GM18507 (cell line): ENCODE results near the gene TLCD3A.
"Not testable (repeated sequence)": the region's sequence is repeated elsewhere in the genome, so short reads cannot be mapped to it uniquely, and the experiment has no call there.

ENCODE experiments used
- DNase-seq: peaks from one replicate; pipeline ENCODE4 v3.0.0; 2011; ENCODE audit warnings: low read depth; ENCODE audit not compliant: insufficient read length; ENCODE audit errors: extremely low spot score
- FAIRE-seq: peaks from 2 replicates; lab custom pipeline; 2011; peaks lifted over from hg19 to GRCh38; lab: Jason Lieb, UNC

TLCD3A gene

DNA sequence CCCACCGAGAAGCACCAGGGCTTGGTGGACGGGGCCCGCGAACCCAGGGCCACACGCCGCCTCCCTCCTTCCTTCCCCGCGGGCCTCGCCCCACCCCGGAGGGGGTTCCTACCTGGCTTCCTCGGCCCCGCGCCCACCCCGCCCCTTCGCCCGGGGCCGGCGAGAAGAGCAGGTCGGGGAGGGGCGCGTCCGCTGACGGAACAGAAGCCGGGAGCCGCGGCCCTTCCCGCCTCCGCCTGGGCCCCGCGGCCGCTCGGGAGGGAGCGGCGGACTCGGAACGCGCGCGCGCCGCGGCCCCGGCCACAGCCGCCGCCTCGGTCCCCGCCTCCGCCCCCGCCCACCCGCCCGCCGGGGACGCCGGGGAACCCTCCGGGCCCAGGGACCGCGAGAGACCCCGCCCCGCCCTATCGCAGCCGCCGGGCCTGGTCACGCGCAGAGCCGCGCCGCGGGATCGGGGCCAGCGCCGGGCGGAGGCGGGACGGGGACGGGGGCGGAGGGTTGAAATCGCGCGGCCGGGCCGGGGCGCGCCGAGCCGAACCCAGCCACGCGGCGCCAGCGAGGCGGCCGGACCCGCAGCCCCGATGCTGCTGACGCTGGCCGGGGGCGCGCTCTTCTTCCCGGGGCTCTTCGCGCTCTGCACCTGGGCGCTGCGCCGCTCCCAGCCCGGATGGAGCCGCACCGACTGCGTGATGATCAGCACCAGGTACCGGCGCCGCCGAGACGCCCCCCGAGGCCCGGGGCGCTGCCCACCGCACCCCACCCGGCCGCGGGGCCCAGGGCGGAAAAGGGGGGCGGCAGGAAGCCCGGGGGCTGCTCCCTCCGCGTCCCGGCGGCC is at the start of gene TLCD3A:
TLCD3A (plus strand) TSS at position 530 of the 835 bp plus-strand sequence; CDS start at position 582, 52 bp downstream.
- FAIRE-seq = peak; percentile 21
- DNase-seq = peak; percentile 63

DNA sequence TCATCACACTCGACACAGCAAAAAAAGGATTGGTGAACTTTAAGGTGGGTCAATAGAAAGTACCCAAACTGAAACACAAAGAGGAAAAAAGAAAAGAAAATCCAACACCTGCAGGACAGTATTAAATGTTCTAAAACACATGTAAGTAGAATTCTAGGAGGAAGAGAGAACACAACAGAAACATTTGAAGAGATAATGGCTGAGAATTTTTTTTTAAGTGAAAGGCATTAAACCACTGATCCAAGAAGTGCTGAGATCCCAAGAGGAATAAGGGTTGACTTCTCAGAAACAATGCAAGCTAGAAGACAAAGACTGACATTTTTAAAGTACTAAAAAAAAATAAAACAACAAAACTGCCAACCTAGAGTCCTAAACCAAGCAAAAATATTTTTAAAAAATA is 49.4 kb upstream of the TLCD3A start:
- FAIRE-seq = no peak

DNA sequence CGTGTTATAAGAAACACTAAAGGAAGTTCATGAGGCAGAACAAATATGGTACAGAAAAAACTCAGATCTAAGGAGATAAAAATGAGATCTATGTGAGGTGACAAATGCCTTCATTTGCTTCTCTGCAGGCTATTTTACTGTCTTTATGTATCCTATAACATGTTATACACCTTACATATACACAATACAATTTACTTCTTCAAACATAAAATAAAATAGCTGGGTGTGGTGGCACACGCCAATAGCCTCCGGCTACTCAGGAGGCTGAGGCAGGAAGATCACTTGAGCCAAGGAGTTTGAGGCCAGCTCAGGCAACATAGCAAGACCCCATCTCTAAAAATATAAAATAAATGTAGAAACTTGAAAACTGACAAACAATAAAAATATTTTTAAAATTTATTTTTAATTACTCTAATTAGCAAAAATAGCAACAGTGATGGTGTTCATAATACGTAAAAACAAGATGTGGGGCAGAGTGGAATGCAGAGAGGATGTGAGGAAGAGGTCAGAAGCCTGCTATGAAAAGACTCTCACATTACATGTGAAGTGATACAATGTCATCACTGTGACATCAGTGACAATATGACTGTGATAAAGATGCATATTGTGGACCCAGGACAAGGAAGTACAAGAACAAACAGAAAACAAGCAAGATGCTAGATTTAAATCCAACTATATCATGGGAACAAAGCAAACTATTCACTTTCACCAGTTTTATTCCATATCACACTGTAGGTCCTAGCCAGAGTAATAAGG is 48.7 kb upstream of the TLCD3A start:
- FAIRE-seq (no peak), DNase-seq (no peak)

More for the DNA sequence above, 49.4 kb upstream of the TLCD3A start:
- DNase-seq = no peak

DNA sequence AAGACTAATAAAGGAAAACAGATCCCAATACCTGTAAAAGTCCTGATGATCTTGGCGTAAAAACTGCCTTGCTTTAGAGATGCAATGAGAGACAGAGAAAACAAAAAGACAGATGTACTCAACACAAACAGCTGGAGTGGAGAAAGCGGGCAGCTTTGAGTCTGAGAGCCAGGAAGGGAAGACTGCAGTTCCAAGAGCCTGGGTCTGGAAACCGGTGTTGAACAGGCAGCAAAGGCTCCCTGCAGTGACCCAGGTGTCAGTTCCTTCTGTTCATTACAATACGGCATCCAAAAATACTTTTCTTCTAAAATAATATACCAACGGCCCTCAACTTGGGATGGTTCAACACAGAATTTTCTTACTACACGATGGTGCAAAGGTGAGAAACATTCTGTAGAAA is 47.4 kb upstream of the TLCD3A start:
- FAIRE-seq = no peak
- no peak for DNase-seq

DNA sequence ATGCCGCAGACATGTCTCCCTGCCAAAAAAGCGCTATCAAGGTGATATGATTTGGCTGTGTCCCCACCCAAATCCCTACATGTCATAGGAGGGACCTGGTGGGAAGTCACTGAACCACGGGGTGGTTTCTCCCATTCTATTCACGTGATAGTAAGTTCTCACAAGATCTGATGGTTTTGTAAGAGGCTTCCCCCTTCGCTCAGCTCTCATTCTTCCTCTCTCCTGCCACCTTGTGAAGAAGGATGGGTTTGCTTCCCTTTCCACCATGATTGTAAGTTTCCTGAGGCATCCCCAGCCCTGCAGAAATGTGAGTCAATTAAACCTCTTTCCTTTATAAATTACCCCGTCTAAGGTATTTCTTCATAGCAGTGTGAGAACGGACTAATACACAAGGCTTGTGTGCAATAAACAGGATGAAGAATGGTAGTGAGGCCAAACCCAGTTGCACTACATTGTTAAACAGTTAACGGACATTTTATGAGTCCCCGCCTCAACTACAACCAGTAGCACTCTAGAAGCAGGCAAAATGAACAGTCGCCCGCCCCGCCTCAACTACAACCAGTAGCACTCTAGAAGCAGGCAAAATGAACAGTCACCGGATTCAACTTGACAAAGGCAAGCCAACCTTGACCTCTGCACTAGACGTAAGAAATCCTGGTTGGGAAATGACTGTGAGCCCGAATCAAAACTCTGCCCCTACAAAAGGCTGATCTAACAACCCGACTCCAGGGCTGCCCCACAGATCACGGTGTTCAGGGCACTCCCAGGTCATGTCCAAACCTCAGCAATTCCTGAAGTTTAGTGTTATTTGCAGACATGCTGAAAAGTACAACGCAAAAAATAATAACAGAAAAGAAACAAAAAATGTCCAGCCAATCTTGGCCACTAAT is 44.1 kb upstream of the TLCD3A start:
- no peak for FAIRE-seq

DNA sequence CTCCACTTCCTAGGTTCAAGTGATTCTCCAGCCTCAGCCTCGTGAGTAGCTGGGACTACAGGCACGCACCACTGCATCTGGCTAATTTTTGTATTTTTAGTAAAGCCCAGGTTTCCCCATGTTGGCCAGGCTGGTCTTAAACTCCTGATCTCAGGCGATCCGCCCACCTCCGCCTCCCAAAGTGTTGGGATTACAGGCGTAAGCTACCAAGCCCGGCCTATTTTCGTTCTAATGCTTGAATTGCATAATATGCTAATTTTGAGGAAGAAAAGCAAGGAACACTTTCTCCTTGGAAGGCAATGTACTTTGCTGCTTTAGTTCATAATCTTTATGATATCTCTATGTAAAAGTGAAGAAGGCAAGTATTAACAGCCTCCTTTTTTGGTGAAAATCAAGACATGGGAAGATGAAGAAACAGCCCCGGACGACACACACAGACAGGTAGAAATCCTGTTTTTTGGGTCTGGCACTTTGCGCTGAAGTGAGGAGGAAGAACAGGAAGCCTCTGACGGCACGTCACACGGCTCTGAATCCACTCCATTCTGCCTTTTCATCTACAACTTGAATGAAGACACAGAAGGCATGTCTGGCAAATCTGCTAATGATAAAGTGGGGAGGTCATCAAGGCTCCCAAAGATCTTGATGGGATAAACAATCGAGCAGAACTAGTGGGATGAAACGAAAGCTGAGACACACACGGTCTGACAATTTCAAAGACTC is 42.7 kb upstream of the TLCD3A start:
- FAIRE-seq (no peak), DNase-seq (no peak)

More for the DNA sequence above, 44.1 kb upstream of the TLCD3A start:
- DNase-seq = no peak

DNA sequence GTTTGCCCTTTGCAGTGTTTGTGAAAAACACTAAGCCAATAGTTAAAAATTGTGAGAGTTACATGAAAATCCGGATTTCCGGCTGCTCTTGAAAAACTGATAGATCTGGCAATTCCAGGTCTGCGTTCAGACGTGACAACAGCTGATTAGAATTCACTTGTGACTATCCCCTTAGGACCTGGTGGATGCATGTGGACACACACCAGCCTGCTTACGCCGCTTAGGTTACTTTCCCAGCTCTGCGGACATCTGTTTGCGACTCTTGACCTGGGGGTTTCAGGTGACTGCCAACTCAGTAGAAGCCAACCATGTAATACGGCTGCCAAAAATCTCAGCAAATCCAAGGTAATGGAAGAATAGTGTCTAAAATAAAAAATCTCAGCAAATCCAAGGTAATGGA is 42.0 kb upstream of the TLCD3A start:
- FAIRE-seq = no peak
- DNase-seq = no peak

DNA sequence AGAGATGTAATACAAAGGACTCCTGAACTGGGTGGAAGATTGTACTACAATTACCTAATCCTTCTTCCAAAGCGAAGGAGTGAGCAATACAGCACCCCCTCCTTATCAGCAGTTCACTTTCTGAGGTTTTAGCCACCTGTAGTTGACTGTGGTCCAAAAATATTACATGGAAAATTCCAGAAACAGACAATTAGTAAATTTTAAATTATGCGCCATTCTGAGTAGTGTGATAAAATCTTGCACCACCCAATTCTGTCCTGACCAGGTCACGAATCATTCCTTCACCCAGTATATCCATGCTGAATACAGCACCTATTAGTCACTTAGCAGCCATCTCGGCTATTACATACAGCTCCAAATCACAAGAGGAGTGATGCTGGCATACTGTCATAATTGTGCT is 41.0 kb upstream of the TLCD3A start:
- DNase-seq (no peak), FAIRE-seq (no peak)

DNA sequence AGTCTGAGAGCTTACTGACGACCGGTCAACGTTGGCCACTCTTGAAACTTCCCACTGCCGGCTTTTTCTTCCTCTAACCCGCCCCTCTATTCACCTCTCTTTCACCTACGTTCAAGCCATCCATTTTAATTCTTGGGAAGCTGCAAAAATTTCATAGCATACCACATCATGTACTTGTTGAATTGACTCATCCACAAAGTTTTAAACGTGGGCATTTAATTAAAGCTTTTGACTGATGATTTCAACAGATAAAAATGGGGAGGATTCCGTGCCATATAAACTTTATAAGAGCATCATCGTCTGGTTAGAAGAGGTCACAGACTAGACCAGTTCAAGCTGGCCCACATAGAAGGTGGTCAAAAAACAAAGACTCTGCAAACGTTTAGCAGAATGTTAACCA is 40.3 kb upstream of the TLCD3A start:
- no peak for DNase-seq
- FAIRE-seq = no peak

DNA sequence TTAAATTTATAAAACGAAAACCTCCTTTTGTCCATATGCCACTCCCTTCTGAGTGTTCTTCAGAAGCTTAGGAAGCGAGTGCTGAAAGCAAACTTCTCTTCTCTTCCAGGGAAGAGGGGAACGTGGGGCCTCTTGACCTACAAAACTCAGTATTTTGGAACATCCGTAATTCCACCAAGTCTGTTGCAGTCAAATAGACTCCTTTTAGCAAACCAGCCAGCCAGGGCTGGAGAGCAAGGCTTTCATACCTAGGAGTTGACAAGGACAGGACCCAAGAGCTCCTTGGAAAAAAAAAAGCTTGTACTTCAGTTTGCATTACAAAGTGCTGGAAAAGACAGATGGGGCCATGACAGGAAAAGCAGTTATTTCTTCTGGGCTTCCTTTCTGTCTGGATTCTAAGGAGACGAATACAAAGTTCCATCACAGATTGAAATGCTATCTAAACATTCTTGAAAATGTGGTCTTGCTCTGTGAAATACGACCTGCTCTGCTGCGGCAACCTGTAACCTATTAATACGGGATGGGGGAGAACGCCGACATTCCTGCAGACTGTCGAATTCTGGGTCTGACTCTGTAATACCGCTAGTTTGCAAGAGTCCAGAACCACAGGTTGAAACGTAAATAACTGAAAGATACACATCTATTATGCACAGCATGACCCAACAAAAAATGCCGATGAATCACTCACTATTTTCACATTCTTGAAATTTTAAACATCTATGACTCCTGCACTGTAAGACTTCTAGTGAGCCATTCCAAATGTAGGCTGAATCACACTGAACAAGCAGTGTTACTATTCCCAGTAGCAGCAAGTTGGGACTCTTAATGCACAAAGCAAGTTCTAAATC is 38.4 kb upstream of the TLCD3A start:
- no peak for FAIRE-seq
- DNase-seq = no peak

DNA sequence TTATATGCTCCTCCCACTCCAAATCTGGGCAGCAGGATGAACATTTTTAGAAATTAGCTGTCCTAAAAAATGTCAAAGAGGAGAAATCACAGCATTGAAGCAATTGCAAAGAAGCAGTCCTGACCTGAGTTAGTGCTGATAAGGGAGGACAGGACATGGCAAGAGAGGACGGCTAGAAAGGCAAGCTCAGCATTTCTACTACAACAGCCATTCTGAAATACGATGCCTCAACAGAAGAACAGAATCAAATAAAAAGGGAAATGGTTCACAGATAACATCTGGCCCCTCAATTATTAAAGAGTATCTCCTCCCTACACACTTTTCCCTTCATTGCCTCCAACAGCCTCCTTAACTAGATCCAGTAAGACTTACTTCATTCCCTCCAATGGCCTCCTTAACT is 36.0 kb upstream of the TLCD3A start:
- FAIRE-seq (no peak), DNase-seq (no peak)

DNA sequence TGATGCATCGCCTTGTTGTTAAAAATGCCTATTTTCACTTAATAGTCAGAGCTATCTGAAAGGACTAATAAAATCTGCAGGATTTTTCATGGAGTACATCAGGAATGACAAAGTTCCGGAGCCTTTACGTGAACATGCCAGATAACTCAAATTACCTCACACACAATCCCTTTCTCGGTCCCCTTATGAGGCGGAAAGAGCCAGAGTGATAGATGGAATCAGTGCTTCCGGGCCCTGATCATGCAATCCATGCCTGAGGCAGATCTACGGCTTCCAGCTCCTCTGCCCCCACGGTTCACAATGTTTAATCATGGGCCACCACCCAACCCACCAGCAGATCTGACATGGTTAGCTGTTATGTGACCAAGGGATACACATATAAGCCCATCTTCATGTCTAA is 34.7 kb upstream of the TLCD3A start:
- DNase-seq (no peak), FAIRE-seq (no peak)

DNA sequence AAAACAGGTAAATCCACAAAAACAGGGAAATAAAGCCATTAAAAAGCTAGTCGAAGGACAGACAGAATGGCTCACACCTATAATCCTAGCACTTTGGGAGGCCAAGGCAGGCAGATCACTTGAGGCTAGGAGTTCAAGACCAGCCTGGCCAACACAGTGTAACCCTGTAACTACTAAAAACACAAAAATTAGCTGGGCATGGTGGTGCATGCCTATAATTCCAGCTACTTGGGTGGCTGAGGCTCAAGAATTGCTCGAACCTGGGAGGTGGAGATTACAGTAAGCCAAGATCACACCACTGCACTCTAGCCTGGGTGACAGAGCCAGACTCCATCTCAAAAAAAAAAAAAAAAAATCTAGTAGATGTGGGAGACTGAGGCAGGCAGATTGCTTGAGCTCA is 34.3 kb upstream of the TLCD3A start:
- FAIRE-seq, DNase-seq: not testable (repeated sequence)

DNA sequence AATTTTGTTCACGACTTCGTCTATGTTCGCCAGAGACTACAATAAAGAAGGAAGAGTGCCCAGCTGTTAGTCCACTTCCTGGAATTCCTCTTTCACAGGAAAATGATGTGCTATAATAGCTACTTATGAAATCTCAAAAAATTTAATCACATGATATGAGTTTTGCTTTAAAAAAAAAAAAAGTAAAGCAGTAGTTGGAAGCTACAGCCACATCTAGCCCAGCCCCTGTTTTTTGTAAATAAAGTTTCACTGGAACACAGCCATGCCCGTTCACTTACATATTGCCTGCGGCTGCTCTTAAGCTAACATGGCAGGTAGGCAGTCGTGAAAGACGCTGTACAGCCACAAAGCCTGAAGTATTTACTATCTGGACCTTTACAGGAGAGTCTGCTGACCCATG is 33.1 kb upstream of the TLCD3A start:
- DNase-seq (no peak), FAIRE-seq (no peak)

DNA sequence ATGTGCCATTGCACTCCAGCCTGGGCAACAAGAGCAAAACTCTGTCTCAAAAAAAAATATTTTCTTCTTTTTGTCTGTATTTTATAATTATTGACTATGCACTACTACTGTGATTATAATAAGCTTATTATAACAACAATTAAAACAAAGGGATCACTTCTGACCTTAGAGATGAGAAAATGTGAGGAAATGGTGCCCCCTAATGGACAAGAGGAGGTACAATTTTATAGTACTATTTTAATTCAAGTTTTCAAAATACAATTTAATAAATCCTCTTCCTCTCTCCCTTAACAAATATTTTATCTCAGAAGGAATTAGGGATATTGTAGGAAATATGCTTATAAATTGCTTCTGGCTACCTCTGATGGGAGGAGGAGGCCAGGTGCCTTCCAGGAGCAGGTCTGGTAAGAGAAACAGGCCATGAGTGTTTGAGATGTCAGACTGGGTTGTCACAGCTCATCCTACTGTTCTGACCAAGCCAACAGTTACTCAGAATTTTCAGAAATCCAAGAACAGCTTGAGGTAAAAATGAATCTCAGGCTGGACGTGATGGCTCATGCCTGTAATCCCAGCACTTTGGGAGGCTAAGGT is 31.8 kb upstream of the TLCD3A start:
- peak; percentile 74 for FAIRE-seq
- DNase-seq = peak; percentile 30

DNA sequence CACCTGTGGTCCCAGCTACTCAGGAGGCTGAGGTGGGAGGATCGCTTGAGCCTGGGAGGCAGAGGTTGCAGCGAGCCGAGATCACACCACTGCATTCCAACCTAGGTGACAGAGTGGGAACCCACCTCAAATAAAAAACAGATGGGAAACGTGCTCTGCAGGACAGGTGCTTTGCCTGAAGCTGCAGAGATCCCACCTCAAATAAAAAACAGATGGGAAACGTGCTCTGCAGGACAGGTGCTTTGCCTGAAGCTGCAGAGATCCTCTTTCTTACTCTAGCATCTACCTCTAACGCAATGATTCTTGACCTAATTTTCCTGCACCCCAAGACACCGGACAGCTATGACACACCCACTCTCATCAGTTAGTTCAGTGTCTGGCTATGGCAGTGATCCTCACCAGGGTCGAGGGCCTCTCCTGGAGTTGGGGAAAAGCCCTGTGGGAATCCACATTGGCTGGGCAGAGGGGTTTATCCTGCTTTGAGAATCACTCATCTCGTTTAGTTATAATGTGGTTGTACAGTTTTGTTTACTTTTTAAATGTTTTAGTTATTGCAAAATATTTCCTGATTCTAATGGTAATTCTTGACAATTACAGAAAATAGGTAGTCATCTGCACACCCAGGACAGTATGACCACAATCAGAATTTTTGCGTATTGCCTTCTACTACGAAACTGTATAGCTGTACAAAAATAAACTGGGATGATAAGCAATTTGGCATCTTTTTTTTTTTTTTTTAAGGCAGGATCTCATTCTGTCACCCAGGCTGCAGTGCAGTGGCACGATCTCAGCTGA is 29.1 kb upstream of the TLCD3A start:
- no peak for FAIRE-seq
- no peak for DNase-seq

DNA sequence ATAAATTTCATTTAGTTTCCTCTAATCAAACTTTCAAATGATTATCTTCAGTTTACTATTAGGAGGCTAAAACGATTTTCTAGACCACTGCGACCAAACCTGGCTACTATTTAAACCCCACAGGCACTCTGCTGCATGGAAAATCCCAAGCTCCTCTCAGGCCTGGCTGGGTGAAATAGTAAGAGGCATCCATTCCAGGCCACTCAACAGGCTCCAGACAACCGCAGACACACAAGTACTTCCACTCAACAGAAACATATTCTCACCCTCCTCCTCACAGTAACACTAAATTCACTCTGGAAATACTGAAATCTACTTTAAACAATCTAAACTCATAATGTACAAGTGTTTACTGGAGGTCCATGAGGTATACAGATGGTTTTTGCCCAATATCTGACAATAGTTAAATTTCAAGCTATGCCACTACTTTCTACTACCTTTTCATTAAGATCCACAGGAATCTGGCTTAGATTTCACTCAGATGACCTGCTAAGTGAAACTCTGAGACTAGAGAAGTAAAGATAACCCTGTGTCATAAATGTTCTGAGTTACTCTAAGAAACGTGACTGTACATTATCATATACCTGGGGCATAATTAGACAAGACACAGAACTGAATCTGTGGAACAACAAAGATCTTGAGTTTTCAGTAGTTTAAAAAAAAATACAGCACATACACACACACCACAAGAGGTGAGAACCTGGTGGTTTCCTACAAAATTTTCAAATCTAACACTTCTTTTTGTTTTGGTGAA is 28.1 kb upstream of the TLCD3A start:
- FAIRE-seq = no peak

More for the DNA sequence above, 28.1 kb upstream of the TLCD3A start:
- no peak for DNase-seq
